GM19328 (cell line): Measurements from ENCODE around the gene PPP4R3B.

Source experiments
- ATAC-seq: cut with Tn5 transposase; IDR thresholded peaks from one replicate; pipeline ENCODE4 v1.9.1; 2021; ENCODE audit warnings: mild to moderate bottlenecking, moderate library complexity; ENCODE audit not compliant: unreplicated experiment

Gene PPP4R3B

DNA sequence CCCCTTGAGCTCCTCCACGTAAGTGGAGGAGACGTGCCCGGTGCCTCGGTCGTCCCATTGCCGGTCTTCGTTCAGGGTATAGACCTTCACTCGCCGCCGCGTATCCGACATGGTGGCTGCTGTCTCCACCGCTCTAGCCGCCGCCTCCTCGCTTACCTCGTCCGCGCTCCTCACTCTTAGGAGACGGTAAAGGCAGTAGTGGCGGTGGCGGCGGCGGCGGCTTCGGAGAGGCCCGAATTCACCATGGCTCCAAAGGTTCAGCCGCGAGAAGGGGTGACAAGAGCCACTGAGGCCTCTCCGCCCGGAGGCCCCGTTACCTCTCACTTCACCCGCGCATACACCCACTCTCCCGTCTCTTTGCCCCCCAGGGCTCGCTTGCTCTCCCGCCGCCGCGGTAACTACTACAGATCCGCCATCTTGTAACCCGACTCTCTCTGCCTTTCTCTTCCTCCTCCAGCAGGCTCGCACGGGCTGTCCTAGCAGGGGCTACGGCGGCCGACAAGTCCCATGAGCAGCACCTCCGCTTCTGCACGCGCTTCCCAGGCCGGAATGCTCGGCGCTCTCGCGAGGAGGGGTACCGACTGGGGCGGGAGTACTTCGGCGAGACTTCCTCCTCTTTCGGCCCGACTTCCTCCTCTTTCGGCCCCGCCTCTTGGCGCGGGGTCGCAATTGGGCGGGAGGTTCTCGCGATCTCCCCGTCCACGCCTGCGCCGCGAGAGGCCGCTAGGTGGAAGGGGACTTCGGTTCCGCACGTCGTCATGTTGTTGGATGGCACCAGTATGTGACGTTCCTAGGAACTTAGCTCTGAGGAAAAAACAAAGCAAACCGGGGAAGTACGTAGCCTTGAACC lies at the start of gene PPP4R3B:
TSS of gene PPP4R3B (minus strand) at position 448 of the 850 bp plus-strand sequence. CDS start at position 111, 337 bp downstream.
- peak; percentile 75 for ATAC-seq

DNA sequence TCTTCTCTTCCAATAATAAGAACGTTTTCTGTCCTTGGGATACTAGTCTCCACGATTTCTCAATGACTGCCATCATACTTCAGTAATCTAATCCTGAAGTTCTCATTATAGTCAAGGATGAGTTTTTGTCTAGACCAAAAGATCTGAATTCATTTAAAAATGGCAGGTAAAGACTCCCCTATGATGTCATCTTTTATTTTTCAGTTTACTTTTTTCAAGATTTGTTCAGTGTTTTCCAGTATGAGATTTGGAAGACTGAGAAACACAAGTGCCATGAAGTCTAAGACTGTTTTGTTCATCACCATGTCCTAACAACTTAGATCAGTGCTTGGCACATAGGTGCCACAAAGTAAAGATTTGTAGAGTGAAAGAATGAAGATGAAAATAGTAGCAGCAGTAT lies 35.8 kb upstream of the PPP4R3B start:
- ATAC-seq = no peak

DNA sequence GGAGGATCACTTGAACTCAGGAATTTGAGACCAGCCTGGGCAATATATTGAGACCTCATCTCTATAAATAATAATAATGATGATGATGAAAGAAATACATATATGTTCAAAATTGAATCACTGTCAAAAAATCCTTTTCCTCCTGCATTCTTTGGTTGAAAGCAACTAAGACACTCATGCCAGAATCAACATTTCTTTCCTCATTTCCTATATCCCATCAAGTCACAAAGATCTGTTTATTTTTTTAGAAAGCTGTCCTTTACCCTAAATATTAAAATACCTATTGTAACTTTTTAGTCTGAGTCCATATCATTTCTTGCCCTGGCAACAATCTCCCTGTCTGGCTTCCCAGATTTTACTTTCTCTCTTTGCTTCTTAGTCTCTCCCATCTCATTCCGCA lies 31.8 kb upstream of the PPP4R3B start:
- no peak for ATAC-seq

DNA sequence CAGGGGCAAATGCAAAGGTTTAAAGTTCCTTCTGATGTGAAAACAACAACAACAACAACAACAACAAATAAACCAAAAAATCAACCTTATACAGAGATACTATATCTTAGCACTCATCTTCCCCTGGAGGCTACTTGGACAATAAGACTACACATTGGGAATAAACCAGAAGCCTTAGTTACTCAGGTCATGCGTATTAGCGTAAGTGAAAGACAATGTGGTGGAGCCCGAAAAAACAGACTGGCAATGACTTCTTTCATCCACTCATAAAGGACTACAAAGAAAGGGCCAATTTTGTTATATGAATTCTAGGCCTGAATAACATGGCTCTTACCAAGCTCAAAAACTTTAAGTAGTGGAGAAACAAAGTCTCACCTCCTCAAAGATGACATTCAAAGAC lies 19.4 kb upstream of the PPP4R3B start:
- no peak for ATAC-seq

DNA sequence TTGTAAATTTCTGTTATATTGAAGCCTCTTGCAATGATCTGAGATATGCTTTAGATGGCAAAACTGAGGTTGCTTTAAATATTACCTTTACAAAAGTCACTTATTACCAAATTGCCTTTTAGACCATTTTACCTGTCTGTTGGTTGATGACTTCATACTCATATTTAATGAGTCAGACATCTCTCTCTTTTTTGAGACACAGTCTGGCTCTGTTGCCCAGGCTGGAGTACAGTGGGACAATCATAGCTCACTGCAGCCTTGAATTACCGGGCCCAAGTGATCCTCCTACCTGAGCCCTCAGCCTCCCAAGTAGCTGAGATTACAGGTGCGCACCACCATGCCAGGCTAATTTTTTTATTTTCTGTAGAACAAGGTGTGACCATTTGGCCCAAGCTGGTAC lies 11.5 kb upstream of the PPP4R3B start:
- no peak for ATAC-seq

DNA sequence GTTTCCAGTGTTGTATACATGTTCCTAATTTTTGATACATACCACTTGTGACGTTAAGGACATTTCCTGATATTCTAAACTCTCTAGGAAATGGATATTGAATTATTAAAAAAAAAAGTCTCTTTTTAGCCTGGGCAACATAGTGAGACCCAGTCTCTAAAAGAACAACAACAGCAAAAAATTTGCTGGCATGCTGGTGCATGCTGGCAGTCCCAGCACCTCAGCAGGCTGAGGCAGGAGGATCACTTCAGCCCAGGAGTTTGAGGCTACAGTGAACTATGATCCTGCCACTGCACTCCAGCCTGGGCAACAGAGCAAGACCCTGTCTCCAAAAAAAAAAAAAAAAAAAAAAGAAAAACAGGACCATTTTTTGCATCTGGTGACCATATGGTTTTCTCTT lies 10.5 kb upstream of the PPP4R3B start:
- no peak for ATAC-seq

DNA sequence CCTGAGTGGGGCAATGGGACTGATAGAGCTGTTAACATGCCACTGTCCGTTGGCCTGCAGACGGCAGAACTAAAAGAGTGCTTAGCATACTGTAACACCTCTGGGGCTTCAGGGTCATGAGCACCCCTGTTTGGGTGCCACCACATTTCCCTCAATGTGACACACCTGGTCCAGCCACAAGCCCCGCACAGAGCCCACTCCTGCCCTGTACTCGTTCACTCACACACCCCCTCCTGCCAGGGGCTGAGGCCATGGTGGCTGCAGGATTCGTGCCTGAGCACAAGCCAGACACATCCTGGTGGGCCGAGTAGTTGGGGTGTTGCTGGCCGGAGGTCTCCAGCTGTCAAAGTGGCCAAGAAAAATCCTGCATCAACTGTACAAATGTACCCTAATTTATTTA lies 4.4 kb upstream of the PPP4R3B start:
- no peak for ATAC-seq

DNA sequence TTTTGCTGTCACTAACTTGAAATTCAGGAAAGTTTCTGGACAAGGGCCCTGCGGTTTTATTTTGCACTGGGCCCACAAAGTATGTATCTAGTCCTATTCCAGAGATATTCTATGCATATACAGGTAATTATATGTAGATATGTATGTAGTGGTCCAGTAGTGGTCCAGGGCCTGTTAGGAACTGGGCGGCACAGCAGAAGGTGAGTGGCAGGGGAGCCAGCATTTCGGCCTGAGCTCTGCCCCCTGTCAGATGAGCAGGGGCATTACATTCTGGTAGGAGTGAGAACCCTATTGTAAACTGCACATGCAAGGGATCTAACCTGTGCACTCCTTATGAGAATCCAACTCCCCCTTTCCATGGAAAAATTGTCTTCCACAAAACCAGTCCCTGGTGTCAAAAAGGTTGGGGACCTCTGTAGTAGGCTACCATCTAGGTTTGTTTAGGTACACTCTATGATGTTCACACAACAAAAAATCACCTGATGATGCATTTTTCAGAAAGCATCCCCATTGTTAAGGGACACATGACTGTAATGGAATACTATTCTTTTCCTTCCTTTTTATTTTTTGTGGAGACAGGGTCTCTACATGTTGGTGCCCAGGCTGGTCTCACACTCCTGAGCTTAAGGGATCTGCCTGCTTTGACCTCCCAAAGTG lies 2.8 kb upstream of the PPP4R3B start:
- ATAC-seq = no peak

DNA sequence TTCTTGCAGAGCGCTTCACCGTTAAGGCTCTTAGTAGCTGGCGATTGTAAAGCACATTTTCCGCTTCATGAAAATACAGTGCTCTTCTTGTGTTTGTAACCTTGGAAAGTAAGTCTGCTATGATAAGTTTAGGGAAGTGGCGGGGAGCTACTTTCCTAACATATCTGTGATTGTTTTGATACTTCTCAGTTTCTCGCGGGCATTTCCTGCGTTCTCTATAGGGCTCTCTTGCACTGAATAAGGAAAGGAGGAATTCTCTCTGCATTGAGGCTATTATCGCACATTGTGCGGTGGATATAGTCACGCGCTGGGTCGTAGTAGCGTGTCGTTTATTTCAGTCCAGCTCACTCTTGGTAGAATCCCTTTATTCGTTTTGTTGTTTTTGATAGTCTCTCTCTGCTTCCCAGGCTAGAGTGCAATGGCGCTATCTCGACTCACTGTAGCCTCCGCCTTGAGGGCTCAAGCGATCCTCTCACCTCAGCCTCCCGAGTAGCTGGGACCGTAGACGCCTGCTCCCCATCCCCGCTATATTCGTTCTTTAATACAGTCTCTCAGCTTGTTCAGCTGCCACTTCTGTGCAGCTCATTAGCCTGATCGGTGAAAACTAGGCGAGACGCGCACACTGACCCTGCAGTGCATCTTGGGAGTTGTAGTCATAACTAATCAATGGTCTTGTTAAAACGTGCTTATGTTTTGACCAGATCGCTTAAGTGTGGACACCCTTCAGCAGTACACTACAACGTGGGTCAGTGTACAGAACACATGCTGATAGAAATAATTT lies 1.0 kb upstream of the PPP4R3B start:
- ATAC-seq = peak; percentile 39

DNA sequence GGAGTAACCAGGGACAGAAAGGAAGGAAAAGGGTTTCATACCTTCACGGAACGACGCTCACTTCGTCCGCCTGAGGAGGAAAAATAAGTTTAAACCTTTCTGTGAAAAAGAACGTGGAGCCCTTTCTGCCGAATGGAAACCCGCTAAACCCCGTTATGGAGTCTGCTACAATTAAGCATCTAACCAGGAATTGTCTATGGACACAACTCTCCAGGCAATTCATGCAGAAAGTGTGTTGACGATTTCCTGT lies 528 bp upstream of the PPP4R3B start:
- no peak for ATAC-seq

DNA sequence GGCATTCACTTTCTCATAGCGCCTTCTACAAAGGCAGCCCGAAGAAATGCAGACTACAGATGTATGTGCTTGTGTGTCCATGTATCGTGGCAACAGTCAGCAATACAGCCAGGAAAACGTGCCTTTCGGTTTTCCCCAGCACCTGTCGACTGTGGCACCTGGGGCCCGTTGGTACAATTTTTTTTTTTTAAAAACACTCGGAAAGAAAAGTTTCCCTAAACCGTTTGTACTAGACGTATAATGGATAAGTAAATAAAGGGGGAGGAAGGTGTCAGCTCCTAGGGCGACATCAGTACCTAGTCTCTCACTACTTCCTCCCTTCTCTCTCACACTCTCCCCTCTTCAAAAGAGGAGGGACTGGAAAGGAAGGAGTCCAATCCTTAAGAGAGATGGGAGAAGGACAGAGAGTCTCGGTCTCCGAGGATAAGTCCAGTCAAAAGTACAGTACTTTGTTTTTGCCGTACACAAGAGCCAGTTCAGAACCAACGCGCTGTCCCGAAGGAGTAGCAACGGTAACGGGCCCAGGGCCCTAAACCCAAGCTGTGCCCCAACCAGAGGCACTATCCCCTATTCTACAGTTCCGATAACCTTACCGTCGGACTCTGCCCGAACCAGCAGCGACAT lies 759 bp downstream of the PPP4R3B start:
- ATAC-seq = no peak

DNA sequence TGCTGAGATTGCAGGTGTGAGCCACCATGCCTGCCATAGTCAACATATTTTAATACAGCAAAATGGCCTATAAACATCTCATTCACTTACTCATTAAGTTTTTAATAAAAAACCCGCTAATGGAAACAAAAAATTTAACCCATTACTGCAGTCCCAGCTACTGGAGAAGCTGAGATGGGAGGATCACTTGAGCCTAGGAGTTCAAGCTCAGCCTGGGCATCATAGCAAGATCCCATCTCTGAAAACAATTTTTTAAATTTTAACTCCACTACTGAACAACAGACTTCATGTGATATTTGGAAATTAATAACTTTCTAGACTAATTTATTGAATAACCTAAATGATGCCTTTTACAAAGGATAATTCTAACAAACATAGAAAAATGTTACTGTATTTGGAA lies 5.4 kb downstream of the PPP4R3B start:
- no peak for ATAC-seq

DNA sequence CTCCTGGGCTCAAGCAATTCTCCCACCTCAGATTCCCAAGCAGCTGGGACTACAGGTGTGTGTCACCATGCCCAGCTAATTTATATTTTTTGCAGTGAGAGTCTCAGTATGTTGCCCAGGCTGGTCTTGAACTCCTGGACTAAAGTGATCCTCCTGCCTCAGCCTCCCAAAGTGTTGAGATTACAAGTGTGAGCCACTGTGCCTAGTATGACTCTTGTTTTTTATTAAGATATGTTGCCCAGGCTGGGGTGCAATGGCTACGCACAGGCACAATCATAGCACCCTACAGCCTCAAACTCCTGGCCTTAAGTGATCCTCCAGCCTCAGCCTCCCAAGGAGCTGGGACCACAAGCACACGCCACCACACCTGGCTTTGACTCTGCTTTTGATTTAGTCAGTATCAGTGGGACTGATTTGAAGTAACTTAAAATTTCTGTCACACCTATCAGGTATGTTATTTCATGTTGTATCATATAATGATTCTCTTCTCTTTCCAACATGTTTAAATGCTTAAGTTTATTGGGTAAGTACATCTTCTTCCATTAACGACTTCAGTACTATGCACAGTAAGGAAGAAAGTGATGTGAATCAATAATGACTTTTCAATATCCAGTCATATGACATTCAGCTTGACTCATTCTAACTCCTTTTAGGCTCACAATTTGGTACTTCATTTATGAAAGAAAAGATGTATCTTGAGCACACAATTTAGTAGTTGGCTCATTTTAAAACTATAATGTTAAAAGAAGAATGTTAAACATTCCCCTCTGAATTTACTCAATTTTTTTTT lies 6.3 kb downstream of the PPP4R3B start:
- no peak for ATAC-seq

DNA sequence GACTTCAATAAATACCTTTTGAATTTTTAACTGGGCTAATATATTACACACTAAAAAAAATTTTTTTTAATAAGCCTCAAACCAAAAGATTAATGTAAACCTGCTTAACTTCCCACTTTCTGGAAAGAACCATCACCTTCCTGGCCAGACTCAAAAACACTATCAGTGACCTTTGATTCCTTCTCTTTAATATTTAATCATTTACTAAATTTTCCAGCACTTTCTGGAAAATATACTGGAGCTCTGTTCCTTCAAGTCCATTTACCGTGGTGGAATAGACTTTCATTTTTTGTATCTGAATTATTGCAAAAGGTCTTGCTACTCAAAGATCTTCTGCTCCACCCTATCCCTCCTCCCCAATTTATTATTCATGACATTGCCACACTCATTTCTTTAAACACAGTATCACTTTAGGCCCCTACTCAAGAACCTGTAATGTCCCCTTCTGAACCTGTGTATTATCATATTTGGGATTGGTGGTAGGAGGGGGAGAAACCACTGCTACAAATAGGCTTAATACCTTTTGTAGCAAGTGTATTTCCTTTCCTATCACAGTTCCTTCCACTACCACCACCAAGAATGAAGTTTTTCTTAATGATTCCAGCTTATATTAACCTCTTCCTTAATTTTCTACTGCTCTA lies 7.4 kb downstream of the PPP4R3B start:
- ATAC-seq = no peak

DNA sequence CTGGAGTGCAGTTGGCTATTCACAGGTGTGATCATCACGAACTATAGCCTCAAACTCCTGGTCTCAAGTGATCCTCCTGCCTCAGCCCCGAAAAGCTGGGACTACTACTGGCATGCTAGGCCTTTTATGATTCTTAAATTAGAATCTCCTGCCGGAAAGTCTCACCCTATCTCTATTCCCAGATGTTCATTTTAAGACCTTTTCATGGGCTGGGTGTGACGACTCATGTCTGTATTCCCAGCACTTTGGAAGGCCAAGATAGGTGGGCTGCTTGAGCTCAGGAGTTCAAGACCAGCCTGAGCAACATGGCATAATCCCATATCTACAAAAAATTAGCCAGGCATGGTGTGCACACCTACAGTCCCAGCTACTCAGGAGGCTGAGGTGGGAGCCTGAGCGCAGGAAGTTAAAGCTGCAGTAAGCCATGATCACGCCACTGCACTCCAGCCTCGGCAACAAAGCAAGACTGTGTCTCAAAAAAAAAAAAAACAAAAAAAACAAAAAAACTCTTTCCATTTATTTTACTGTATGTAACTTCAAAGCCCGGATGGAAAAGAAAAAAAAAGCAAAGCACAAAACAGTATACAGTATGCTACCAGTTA lies 8.1 kb downstream of the PPP4R3B start:
- ATAC-seq = no peak

DNA sequence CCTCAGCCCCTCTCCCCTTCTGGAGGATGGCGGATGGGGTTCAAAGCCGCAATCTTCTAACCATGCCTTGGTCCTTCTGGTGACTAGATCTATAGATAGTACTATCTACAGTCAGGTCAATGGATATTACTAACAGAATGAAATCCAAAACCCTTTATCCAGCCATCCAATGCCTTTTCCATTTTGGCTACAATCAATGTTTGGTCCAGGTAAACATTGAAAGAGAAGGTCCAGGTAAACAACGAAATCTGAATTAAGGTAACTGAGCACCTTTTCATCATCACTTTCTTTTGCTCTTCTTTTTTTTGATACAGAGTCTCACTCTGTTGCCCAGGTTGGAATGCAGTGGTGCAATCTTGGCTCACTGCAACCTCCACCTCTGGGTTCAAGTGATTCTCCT lies 9.7 kb downstream of the PPP4R3B start:
- ATAC-seq = no peak

DNA sequence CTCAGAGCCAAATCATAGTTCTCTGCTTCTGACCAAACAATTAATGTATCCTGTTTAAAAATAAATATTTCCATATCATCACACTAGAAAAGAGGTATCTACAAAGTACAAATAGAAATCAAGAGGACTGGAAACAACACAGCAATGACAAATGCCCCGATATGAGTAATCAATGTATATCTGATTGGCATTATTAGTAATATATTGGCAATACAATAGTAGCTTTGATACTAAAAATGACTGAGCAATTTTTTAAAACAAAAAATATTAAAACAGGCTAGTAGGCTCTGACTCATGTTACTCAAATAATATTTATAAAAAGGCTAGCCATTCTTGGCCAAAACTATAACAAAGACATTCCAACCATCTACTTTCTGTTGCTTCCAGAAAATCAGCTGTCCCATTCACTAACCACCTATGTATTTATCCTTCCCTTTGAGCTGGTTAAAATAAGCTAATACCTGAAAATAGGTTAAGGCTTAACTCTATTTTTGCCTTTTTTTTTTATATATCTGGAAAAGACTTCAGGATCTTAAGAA lies 13.3 kb downstream of the PPP4R3B start:
- ATAC-seq = no peak

DNA sequence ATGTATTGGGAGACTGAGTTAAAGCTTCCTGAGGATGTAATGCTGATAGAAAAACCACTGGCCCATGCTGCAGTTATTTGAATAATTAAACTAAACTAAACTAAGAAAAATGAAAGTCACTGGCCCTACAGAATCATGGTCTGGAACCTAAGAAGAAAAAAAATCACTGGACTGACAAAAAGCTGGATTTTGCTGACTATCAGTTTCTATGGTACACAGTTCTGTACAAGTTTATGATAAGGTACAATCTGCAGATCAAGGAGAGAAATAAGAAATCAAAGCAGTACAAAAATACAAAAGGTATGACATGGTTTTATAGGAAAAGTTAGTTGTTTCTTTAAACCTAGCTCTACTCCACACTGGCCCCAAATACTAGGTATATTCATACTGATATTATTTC lies 15.6 kb downstream of the PPP4R3B start:
- no peak for ATAC-seq

DNA sequence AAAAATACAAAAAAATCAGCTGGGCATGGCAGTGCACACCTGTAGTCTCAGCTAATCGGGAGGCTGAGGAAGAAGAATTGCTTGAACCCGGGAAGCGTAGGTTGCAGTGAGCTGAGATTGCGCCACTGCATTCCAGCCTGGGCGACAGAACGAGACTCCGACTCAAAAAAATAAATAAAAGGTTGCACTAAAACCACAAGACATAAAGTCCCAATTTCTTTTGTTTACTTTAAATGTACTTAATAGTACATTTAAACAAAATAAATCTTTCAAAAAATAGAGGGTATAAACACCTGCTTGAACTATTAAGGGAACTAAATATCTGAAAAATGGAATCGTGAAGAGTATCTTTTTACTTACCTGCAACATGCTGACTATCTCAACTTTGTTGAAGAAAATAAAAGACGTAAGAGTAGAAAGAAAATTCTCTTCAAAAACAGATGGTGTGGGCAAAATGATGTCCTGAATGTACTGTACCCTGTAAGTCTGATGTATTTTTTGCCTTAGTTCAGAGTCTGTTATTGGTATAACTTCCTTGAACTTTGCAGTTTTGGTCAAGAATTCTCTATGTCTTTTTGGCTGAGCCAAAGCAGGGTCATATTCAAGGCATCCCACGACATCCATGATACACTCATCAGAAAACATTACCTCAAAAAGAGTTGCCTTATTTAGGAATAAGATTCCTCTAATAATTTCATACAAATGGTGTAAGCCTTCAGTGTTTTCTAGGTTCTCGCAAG lies 19.2 kb downstream of the PPP4R3B start:
- no peak for ATAC-seq
